ENCODE measurements around the gene HPSE2.

- TF ChIP-seq POLR2AphosphoS5 (IDR thresholded peaks at IDR 0.05; ENCODE audit: insufficient read depth in 1 of 2, low read depth in 1 of 2) (no peak), POLR2A (IDR thresholded peaks at IDR 0.05) (no peak), CTCF (IDR thresholded peaks at IDR 0.05) (no peak)
Measured at GRCh38 chr10:98510412-98510995, 725.1 kb downstream of the HPSE2 start.

All from vagina (tissue), 2 donors.